ENCODE data around the gene ATP4B. TPM values are rescaled to one million over a fixed set of nuclear protein-coding genes. Genes with fewer than 3 reads are reported as not detected.

ATP4B gene
- 0.73 TPM for polyA plus RNA-seq (2012; ENCODE audit: low read depth, missing spikeins)

DNA sequence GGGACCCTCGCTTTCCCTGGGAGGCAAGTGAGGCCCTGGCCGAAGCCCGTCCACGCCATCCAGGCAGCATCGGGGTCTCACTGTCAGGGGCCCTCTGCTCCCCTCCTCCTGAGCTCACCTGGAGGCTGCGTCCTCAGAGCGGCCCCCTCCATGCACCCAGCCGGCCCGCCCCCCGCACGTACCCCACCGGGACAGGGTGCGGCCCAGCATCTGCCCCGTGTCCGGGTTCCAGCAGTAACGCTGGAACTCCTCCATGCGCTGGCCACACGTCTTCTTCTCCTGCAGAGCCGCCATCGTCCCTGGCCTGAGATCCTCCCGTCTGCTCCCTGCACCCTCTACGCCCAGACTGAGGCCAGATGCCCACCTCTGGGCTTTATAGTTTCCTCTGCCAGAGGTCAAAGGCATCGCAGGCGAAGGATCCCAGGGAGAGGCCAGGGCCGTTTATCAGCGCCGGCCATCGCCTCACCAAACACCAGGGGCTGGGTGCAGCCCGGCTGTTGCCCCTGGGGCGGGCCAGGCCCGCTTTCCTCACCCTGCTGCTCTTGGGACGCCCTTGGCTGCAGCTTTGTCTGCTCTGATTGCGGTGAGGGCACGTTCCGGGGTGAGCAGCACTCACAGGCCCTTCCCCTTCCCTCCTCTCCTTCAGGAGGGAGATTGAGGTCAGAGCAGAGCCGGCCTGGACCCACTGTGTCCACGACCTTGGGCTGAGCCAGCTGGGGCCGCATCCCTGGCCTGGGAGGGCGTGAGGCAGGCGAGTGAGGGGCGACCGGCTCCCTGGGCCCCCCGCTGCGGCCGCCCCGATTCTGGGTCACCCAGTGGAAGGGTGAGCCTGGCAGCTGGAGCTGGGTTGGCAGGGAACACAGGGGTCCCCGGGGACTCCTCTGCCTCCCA, at the start of gene ATP4B:
ATP4B (minus strand) TSS at position 348 of the 891 bp plus-strand sequence; CDS start at position 294, 54 bp downstream.
- no peak for TF ChIP-seq POLR2AphosphoS5 (IDR thresholded peaks at IDR 0.05; ENCODE audit: low read depth, low read length)
- no peak for TF ChIP-seq TAF1 (IDR thresholded peaks at IDR 0.05; ENCODE audit: low read depth, low read length)
- TF ChIP-seq SPI1 (IDR thresholded peaks at IDR 0.05; ENCODE audit: low read depth, low read length), result no peak
- TF ChIP-seq PAX5 (IDR thresholded peaks at IDR 0.05; ENCODE audit: insufficient read depth, low read length, severe bottlenecking), result no peak
- no peak for TF ChIP-seq POU2F2 (IDR thresholded peaks at IDR 0.05; ENCODE audit: low read depth, low read length)
- TF ChIP-seq POLR2A (IDR thresholded peaks at IDR 0.05; ENCODE audit: low read depth, low read length), result no peak
- no peak for DNase-seq (ENCODE audit: insufficient read length, low spot score)
- FAIRE-seq, result no peak

DNA sequence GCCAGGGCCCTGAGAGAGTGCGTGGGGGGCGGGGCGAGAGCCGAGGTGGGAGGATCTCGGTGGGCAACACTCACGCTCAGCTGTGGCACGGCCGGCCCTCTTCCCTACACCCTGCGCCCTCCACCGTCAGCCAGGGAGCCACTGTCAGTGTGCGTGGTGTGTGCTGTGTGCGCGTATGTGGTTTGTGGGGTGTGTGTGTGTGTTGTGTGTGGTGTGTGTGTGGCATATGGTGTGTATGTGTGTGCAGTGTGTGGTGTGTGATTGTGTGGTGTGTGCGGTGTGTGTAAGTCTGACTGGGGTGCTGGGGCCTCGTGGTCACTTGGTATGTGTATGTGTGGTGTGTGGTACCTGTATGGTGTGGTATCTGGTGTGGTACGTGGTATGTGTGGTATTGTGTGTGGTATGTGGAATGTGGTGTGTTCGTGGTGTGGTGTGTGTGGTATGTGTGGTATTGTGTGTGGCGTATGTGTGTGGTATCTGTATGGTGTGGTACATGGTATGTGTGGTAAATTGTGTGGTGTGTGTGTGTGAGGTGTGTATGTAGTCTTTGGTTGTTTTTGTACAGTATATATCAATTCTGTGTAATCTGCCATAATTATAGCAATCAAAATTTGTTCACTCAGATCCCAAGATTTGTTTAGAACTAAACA, 14.1 kb upstream of the ATP4B start:
- TF ChIP-seq POU2F2 (IDR thresholded peaks at IDR 0.05; ENCODE audit: low read depth, low read length) (no peak), PAX5 (IDR thresholded peaks at IDR 0.05; ENCODE audit: insufficient read depth, low read length, severe bottlenecking) (no peak), POLR2AphosphoS5 (IDR thresholded peaks at IDR 0.05; ENCODE audit: low read depth, low read length) (no peak), SPI1 (IDR thresholded peaks at IDR 0.05; ENCODE audit: low read depth, low read length) (no peak), TAF1 (IDR thresholded peaks at IDR 0.05; ENCODE audit: low read depth, low read length) (no peak), POLR2A (IDR thresholded peaks at IDR 0.05; ENCODE audit: low read depth, low read length) (no peak)
- no peak for DNase-seq (ENCODE audit: insufficient read length, low spot score)
- no peak for FAIRE-seq

DNA sequence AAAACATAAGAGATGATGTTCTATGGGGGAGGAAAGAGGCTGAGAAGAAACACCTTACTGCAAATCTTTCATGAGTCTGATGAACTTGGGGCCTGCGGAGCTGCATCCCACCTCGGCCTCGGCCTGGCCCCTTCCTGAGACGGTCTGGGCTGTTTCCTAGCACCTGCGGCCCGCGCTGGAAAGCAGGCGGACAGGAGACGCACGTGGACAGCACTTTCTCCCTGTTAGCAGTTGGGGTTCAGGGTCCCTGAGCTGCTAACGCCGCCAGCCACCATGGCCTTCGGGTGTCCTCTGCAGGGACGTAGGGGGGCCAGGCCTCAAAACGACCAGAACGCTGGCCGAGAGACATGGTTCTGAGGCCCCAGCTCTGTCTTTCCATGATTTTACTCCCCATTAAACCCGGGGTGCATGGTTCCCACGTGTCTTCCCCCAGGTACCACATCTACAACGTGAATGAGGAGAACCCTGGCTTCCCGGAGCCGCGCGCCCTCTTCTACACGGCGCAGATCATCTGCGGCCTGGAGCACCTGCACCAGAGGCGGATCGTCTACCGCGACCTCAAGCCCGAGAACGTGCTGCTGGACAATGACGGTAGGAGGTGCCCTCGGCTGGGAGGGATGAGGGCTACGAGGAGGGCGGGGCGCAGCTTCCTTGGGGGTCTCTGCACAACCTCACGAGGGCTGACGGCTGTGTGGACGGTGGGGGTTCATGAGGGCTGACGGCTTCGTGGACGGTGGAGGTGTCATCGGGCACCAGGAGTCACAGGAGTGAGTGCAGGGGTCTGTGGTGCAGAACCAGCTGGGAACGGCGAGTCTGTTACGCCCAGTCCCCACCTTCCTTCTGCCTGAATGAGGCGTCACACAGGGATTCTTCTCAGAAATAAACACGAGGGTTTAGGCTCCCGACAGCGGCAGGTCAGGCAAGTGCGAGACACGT, 13.3 kb upstream of the ATP4B start:
- DNase-seq (ENCODE audit: insufficient read length, low spot score), result no peak
- no peak for FAIRE-seq
- TF ChIP-seq PAX5 (IDR thresholded peaks at IDR 0.05; ENCODE audit: insufficient read depth, low read length, severe bottlenecking) (no peak), POLR2AphosphoS5 (IDR thresholded peaks at IDR 0.05; ENCODE audit: low read depth, low read length) (no peak), POLR2A (IDR thresholded peaks at IDR 0.05; ENCODE audit: low read depth, low read length) (no peak), POU2F2 (IDR thresholded peaks at IDR 0.05; ENCODE audit: low read depth, low read length) (no peak), TAF1 (IDR thresholded peaks at IDR 0.05; ENCODE audit: low read depth, low read length) (no peak), SPI1 (IDR thresholded peaks at IDR 0.05; ENCODE audit: low read depth, low read length) (no peak)

DNA sequence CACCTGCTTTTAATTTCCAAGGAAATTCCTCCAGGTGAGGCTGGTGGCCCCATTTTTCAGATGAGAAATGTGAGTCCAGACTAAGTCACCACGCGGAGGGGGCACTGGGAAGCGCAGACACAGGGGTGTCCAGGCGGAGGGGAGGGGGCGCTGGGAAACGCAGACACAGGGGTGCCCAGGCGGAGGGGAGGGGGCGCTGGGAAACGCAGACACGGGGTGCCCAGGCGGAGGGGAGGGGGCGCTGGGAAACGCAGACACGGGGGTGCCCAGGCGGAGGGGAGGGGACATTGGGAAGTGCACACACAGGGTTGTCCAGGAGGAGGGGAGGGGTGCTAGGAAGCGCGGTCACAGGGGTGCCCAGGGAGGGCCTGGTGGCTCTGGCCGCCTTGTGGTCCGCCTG, 12.5 kb upstream of the ATP4B start:
- no peak for TF ChIP-seq POLR2A (IDR thresholded peaks at IDR 0.05; ENCODE audit: low read depth, low read length)
- TF ChIP-seq PAX5 (IDR thresholded peaks at IDR 0.05; ENCODE audit: insufficient read depth, low read length, severe bottlenecking), result no peak
- no peak for TF ChIP-seq POLR2AphosphoS5 (IDR thresholded peaks at IDR 0.05; ENCODE audit: low read depth, low read length)
- TF ChIP-seq POU2F2 (IDR thresholded peaks at IDR 0.05; ENCODE audit: low read depth, low read length), result no peak
- TF ChIP-seq TAF1 (IDR thresholded peaks at IDR 0.05; ENCODE audit: low read depth, low read length), result no peak
- TF ChIP-seq SPI1 (IDR thresholded peaks at IDR 0.05; ENCODE audit: low read depth, low read length), result no peak
- FAIRE-seq (no peak), DNase-seq (ENCODE audit: insufficient read length, low spot score) (no peak)

DNA sequence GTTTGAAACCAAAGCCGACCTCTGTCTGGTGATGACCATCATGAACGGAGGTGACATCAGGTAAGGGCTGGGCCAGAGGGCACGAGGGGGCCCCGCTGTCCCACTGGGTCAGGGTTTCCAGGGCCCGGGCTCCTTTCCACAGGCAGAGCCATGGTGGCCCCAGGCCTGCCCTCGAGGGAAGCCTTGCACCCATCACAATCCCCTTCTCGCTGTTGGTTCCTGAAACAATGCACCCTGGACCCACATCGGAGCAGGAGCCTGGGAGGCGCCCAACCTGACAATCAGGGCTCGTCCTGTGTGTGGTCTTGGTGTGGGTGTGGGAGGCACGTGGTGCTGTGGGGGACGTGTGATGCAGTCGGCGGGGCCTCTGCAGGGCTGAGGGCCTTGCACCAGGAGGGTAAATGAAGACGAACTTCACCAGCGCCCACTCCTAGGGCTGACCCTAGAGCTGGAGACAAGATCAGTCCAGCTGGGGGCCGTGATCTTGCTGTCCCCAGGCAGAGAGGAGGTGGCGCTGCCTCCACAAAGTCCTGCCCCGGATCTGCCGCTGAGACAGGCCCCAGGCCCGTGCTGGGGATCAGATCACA, 11.8 kb upstream of the ATP4B start:
- TF ChIP-seq PAX5 (IDR thresholded peaks at IDR 0.05; ENCODE audit: insufficient read depth, low read length, severe bottlenecking), result no peak
- TF ChIP-seq POLR2AphosphoS5 (IDR thresholded peaks at IDR 0.05; ENCODE audit: low read depth, low read length), result no peak
- no peak for TF ChIP-seq SPI1 (IDR thresholded peaks at IDR 0.05; ENCODE audit: low read depth, low read length)
- TF ChIP-seq POLR2A (IDR thresholded peaks at IDR 0.05; ENCODE audit: low read depth, low read length), result no peak
- TF ChIP-seq TAF1 (IDR thresholded peaks at IDR 0.05; ENCODE audit: low read depth, low read length), result no peak
- no peak for TF ChIP-seq POU2F2 (IDR thresholded peaks at IDR 0.05; ENCODE audit: low read depth, low read length)
- DNase-seq (ENCODE audit: insufficient read length, low spot score) (no peak), FAIRE-seq (no peak)

DNA sequence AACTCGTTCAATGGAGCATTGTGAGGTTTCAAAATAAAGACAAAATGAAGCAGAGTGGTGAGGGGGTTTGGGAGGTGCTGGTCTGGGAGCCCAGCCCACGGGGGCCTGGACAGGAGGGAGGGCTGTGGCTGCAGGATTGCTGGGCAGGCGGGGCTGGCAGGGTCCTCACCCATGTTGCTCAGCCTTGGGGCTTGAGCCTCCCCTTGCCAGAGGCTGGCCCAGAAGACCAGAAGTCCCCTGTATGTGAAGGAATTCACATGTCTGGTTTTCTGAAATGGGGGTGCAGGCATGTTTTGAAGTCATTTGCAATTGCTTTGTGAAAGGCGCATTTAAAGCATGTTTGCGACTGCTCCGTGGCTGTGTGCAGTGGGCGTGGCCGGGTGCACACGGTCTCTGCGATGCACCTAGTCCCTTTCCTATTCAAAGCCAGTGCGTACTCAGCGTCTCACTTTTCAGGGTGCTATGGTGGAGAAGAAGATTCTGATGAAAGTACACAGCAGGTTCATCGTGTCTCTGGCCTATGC, 11.3 kb upstream of the ATP4B start:
- DNase-seq (ENCODE audit: insufficient read length, low spot score) (no peak), FAIRE-seq (no peak)
- no peak for TF ChIP-seq PAX5 (IDR thresholded peaks at IDR 0.05; ENCODE audit: insufficient read depth, low read length, severe bottlenecking)
- TF ChIP-seq POLR2A (IDR thresholded peaks at IDR 0.05; ENCODE audit: low read depth, low read length), result no peak
- no peak for TF ChIP-seq POU2F2 (IDR thresholded peaks at IDR 0.05; ENCODE audit: low read depth, low read length)
- TF ChIP-seq SPI1 (IDR thresholded peaks at IDR 0.05; ENCODE audit: low read depth, low read length), result no peak
- no peak for TF ChIP-seq POLR2AphosphoS5 (IDR thresholded peaks at IDR 0.05; ENCODE audit: low read depth, low read length)
- no peak for TF ChIP-seq TAF1 (IDR thresholded peaks at IDR 0.05; ENCODE audit: low read depth, low read length)

DNA sequence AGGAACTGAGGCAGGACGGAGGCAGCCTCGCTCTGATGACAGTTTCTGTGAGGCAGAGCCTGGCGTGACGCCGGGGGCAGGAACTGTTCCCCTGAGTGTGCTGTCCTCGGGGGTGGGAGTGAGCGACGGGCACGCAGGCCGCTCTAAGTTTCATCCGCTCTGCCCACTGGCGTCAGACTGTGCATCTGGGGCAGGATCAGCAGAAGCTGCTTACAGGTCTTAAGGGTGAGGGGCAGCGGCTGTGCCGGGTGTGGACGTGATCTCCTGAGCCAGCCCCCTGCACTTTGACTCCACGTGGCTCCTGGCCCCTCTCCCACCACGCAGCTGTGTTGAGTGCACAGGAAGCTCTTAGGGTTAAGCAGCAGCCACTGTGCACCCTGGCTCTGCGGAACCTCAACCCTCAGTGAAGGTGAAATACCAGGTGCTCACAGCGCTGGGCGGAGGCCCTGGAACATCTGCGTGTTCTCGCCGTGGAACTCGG, 10.5 kb upstream of the ATP4B start:
- DNase-seq (ENCODE audit: insufficient read length, low spot score) (no peak), FAIRE-seq (no peak)
- no peak for TF ChIP-seq SPI1 (IDR thresholded peaks at IDR 0.05; ENCODE audit: low read depth, low read length)
- no peak for TF ChIP-seq POU2F2 (IDR thresholded peaks at IDR 0.05; ENCODE audit: low read depth, low read length)
- TF ChIP-seq PAX5 (IDR thresholded peaks at IDR 0.05; ENCODE audit: insufficient read depth, low read length, severe bottlenecking), result no peak
- TF ChIP-seq POLR2AphosphoS5 (IDR thresholded peaks at IDR 0.05; ENCODE audit: low read depth, low read length), result no peak
- TF ChIP-seq POLR2A (IDR thresholded peaks at IDR 0.05; ENCODE audit: low read depth, low read length), result no peak
- no peak for TF ChIP-seq TAF1 (IDR thresholded peaks at IDR 0.05; ENCODE audit: low read depth, low read length)

All from GM12891 (cell line).